Panc1 (cell line): ENCODE measurements around the gene INPP4B. TPM values are rescaled to one million over a fixed set of nuclear protein-coding genes. Genes with fewer than 3 reads are reported as not detected.

Source experiments
- ATAC-seq: fragments of 200-7000 bp; cut with Tn5 transposase; 2 replicates; pipeline ENCODE4 v1.9.1; 2020; ENCODE audit warnings: mild to moderate bottlenecking, moderate library complexity
- BruUV-seq: library from RNA; stranded (reverse); fragments of 400-500 nt; replicated peaks from 2 replicates; lab custom pipeline; 2021; lab: Mats Ljungman, UMichigan
- CTCF ChIA-PET: fragments of 300-600 bp; sonication (Branson Sonifier 250); formaldehyde crosslinking; loops from one replicate; lab custom pipeline; 2022; ENCODE audit warnings: antibody characterized with exemption; lab: Charles Lee
- POLR2A ChIA-PET: fragments of 300-600 bp; sonication (Branson Sonifier 250); formaldehyde crosslinking; loops from one replicate; lab custom pipeline; 2022; ENCODE audit warnings: antibody characterized with exemption; lab: Charles Lee
- DNase-seq: peaks from one replicate; pipeline ENCODE4 v3.0.0-alpha.2; 2010; ENCODE audit warnings: low read depth, low spot score
- H3K27ac ChIP-seq: 2 replicates; pipeline ENCODE4 v1.5.1; 2011; ENCODE audit warnings: mild to moderate bottlenecking, low read length, inconsistent platforms
- H3K27me3 ChIP-seq: fragments of 200-500 bp; sonication (Bioruptor generic); 2 replicates; pipeline ENCODE4 v1.6.0; 2014; ENCODE audit warnings: low read length, inconsistent platforms; ENCODE audit not compliant: control insufficient read depth, insufficient read depth
- H3K36me3 ChIP-seq: fragments of 200-500 bp; sonication (Bioruptor generic); 2 replicates; pipeline ENCODE4 v1.5.1; 2014; ENCODE audit warnings: inconsistent platforms, mild to moderate bottlenecking, low read length, moderate library complexity; ENCODE audit not compliant: control insufficient read depth, insufficient read depth
- H3K4me1 ChIP-seq: 2 replicates; pipeline ENCODE4 v1.5.1; 2011; ENCODE audit warnings: inconsistent platforms, mild to moderate bottlenecking, low read length, moderate library complexity; ENCODE audit not compliant: control insufficient read depth, insufficient read depth
- H3K4me3 ChIP-seq, 2 experiments: 2 replicates each; pipeline ENCODE4 v1.5.1; 2011 to 2012; ENCODE audit warnings: low read depth in 2 of 2, low read length in 2 of 2, mild to moderate bottlenecking in 2 of 2, inconsistent platforms in 1 of 2, moderate library complexity in 1 of 2
- H3K9me3 ChIP-seq: fragments of 200-500 bp; sonication (Bioruptor generic); 2 replicates; pipeline ENCODE4 v1.5.1; 2014; ENCODE audit warnings: low read depth, mild to moderate bottlenecking, inconsistent platforms, low read length, moderate library complexity; ENCODE audit not compliant: control insufficient read depth, insufficient read depth
- POLR2AphosphoS5 ChIP-seq: IDR thresholded peaks from 2 replicates; pipeline ENCODE4 v1.6.1; 2012; ENCODE audit warnings: mild to moderate bottlenecking, low read depth, low read length, moderate library complexity
- SIN3A ChIP-seq: IDR thresholded peaks from 2 replicates; pipeline ENCODE4 v1.6.1; 2012; ENCODE audit warnings: low read depth, mild to moderate bottlenecking, low read length, moderate library complexity, borderline replicate concordance; ENCODE audit not compliant: insufficient read depth
- TCF7L2 ChIP-seq: IDR thresholded peaks from 2 replicates; pipeline ENCODE4 v1.6.1; 2011; ENCODE audit warnings: mild to moderate bottlenecking, low read depth, low read length, inconsistent platforms
- in situ Hi-C: cut with HindIII; loops from 2 replicates; pipeline ENCODE4 v1.10.0; 2016; ENCODE audit warnings: low sequenced_read_pairs, low pct_unique_long_range_greater_than_20kb
- intact Hi-C: fragments of 100-400 bp; cut with micrococcal nuclease; formaldehyde crosslinking; loops from one replicate; pipeline ENCODE4 v1.10.0; 2022; ENCODE audit not compliant: unreplicated experiment
- total RNA-seq: library from RNA; stranded (reverse); gene quantifications from one replicate; pipeline ENCODE4 v1.2.1, GENCODE V29; 2021; ENCODE audit not compliant: unreplicated experiment
- TF ChIP-seq, protein P1 (sequence below), 2 experiments: IDR thresholded peaks; 2 replicates each; pipeline ENCODE4 v1.6.1; 2011 to 2012; ENCODE audit warnings: low read depth in 2 of 2, control low read depth in 1 of 2, low read length in 1 of 2, mild to moderate bottlenecking in 1 of 2, moderate library complexity in 1 of 2; ENCODE audit not compliant: insufficient read depth in 1 of 2
- TF ChIP-seq, protein P2 (sequence below): fragments of 450-650 bp; IDR thresholded peaks from 2 replicates; pipeline ENCODE4 v1.5.1; 2017; ENCODE audit warnings: mild to moderate bottlenecking

The INPP4B gene
- total RNA-seq, 1 experiment from 2014 or later, result 4.5 TPM

DNA sequence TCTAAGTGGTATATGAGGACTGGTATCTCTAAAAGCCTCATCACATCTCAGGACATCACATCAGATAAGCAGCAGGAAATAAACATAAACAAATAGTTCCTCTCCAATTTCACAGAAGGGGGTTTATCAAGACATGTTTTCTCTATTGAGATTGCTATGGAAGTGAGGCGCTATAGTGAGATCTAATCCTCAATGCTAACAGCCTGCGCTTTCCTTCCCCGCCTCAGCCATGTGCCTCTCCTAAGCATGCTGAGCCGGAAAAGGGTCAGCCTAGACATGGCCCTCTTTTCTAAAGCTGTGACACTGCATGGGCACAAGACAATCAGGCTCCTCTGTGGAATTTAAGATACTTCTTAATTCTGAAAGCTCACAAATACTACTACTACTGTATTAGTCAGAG, 286.1 kb downstream of the INPP4B start:
- H3K4me1 ChIP-seq, result no peaks in the 10 kb centered on the region
- H3K27ac ChIP-seq, result no peak overlapping the region
- no TSS peak for BruUV-seq
- intact Hi-C loops (no loop called here), in situ Hi-C loops (no loop called here)
- DNase-seq, result no peak
- H3K9me3 ChIP-seq, result no peaks in the 10 kb centered on the region
- ChIA-PET POLR2A (no interaction called here), CTCF (no interaction called here)
- no peak for ATAC-seq
- TF ChIP-seq, protein P1, sequence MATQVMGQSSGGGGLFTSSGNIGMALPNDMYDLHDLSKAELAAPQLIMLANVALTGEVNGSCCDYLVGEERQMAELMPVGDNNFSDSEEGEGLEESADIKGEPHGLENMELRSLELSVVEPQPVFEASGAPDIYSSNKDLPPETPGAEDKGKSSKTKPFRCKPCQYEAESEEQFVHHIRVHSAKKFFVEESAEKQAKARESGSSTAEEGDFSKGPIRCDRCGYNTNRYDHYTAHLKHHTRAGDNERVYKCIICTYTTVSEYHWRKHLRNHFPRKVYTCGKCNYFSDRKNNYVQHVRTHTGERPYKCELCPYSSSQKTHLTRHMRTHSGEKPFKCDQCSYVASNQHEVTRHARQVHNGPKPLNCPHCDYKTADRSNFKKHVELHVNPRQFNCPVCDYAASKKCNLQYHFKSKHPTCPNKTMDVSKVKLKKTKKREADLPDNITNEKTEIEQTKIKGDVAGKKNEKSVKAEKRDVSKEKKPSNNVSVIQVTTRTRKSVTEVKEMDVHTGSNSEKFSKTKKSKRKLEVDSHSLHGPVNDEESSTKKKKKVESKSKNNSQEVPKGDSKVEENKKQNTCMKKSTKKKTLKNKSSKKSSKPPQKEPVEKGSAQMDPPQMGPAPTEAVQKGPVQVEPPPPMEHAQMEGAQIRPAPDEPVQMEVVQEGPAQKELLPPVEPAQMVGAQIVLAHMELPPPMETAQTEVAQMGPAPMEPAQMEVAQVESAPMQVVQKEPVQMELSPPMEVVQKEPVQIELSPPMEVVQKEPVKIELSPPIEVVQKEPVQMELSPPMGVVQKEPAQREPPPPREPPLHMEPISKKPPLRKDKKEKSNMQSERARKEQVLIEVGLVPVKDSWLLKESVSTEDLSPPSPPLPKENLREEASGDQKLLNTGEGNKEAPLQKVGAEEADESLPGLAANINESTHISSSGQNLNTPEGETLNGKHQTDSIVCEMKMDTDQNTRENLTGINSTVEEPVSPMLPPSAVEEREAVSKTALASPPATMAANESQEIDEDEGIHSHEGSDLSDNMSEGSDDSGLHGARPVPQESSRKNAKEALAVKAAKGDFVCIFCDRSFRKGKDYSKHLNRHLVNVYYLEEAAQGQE (IDR thresholded peaks at IDR 0.05; ENCODE audit: insufficient read depth in 1 of 2, low read depth in 2 of 2, low read length in 1 of 2), result no peak
- TF ChIP-seq SIN3A (no peak), TCF7L2 (no peak), POLR2AphosphoS5 (no peak)
- TF ChIP-seq, protein P2, sequence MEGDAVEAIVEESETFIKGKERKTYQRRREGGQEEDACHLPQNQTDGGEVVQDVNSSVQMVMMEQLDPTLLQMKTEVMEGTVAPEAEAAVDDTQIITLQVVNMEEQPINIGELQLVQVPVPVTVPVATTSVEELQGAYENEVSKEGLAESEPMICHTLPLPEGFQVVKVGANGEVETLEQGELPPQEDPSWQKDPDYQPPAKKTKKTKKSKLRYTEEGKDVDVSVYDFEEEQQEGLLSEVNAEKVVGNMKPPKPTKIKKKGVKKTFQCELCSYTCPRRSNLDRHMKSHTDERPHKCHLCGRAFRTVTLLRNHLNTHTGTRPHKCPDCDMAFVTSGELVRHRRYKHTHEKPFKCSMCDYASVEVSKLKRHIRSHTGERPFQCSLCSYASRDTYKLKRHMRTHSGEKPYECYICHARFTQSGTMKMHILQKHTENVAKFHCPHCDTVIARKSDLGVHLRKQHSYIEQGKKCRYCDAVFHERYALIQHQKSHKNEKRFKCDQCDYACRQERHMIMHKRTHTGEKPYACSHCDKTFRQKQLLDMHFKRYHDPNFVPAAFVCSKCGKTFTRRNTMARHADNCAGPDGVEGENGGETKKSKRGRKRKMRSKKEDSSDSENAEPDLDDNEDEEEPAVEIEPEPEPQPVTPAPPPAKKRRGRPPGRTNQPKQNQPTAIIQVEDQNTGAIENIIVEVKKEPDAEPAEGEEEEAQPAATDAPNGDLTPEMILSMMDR, result no peak
- H3K36me3 ChIP-seq, result no peaks in the 10 kb centered on the region
- no peaks in the 10 kb centered on the region for H3K27me3 ChIP-seq
- H3K4me3 ChIP-seq, result no peak overlapping the region

DNA sequence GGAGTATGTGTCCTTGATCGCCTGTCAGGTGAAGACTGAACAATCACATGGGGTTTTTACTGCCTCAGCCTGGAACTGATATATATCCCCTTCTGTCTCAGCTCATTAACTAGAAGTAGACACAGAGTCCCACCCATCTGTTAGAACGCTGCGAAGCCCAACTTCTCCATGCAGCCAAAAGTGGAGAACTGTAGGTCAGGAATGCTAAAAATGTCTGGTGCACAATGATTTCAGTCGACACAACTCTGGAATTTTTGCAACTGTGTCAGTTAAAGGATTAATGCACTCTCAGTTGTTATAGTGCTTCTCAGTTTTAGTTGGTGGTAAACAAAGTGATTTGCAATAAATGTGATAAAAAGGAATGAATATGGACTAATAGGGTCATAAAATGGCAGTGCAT, 287.2 kb downstream of the INPP4B start:
- H3K4me3 ChIP-seq, result no peak overlapping the region
- intact Hi-C loops (no loop called here), in situ Hi-C loops (no loop called here)
- H3K9me3 ChIP-seq, result no peaks in the 10 kb centered on the region
- no peak overlapping the region for H3K27ac ChIP-seq
- H3K27me3 ChIP-seq, result no peaks in the 10 kb centered on the region
- TF ChIP-seq, protein P2, result no peak
- TF ChIP-seq, protein P1 (IDR thresholded peaks at IDR 0.05; ENCODE audit: insufficient read depth in 1 of 2, low read depth in 2 of 2, low read length in 1 of 2), result no peak
- TF ChIP-seq SIN3A (no peak), TCF7L2 (no peak), POLR2AphosphoS5 (no peak)
- H3K4me1 ChIP-seq, result no peaks in the 10 kb centered on the region
- ATAC-seq, result no peak
- no peaks in the 10 kb centered on the region for H3K36me3 ChIP-seq
- CTCF ChIA-PET, result no interaction called here
- no peak for DNase-seq
- BruUV-seq, result no TSS peak
- POLR2A ChIA-PET, result no interaction called here
